ENCODE data around the gene ANKFN1. TPM values are rescaled to one million over a fixed set of nuclear protein-coding genes. Genes with fewer than 3 reads are reported as not detected.

The ANKFN1 gene
- total RNA-seq, 1 experiment from 2014 or later = not detected

GRCh38 chr17:56389356-56389755 lies 236.1 kb downstream of the ANKFN1 start:
- Histone ChIP-seq H2BK15ac (ENCODE audit: low read depth, low read length) (no peak overlapping the region), H2BK12ac (ENCODE audit: insufficient read length, low read depth, low read length) (no peak overlapping the region), H3K27ac (ENCODE audit: insufficient read length, low read depth, low read length) (no peak overlapping the region), H3K4me1 (ENCODE audit: insufficient read depth, low read length) (no peaks in the 10 kb centered on the region), H3K9me3 (ENCODE audit: control insufficient read depth, low read depth, low read length) (no peaks in the 10 kb centered on the region), H3T11ph (ENCODE audit: low read length) (no peak overlapping the region), H3K79me1 (ENCODE audit: insufficient read depth, low read depth, low read length, poor library complexity, severe bottlenecking) (no peaks in the 10 kb centered on the region), H3K23me2 (ENCODE audit: insufficient read length, low read depth, low read length, poor library complexity, severe bottlenecking) (no peaks in the 10 kb centered on the region), H2AFZ (ENCODE audit: low read length) (no peak overlapping the region), H3K18ac (ENCODE audit: insufficient read length, low read depth, low read length) (no peak overlapping the region), H4K8ac (replicated peaks; ENCODE audit: insufficient read length, low read depth, low read length) (no peak overlapping the region), H2AK5ac (ENCODE audit: insufficient read length, low read length) (no peak overlapping the region), H3K27me3 (ENCODE audit: insufficient read depth, low read length) (no peaks in the 10 kb centered on the region), H4K91ac (ENCODE audit: insufficient read length, low read depth, low read length) (no peak overlapping the region), H4K5ac (ENCODE audit: insufficient read length, low read depth, low read length) (no peak overlapping the region), H2BK120ac (ENCODE audit: low read depth, low read length, poor library complexity, severe bottlenecking) (no peak overlapping the region), H3K56ac (ENCODE audit: insufficient read length, low read depth, low read length) (no peak overlapping the region), H3K4me2 (ENCODE audit: insufficient read depth, insufficient read length, low read length) (no peak overlapping the region), H2BK5ac (ENCODE audit: insufficient read length, low read length) (no peak overlapping the region), H4K20me1 (ENCODE audit: control insufficient read depth, insufficient read depth, insufficient read length) (no peaks in the 10 kb centered on the region), H3K9ac (ENCODE audit: extremely low read depth, insufficient read length, low read length) (no peak overlapping the region), H3K79me2 (ENCODE audit: insufficient read depth, low read length) (no peaks in the 10 kb centered on the region), H3K14ac (ENCODE audit: insufficient read depth, low read length) (no peak overlapping the region), H2BK20ac (ENCODE audit: low read depth, low read length, poor library complexity, severe bottlenecking) (no peak overlapping the region), H3K23ac (ENCODE audit: insufficient read length, low read depth, low read length) (no peak overlapping the region), H3K4ac (ENCODE audit: low read depth, low read length) (no peak overlapping the region)
- Mint-ChIP-seq H3K27ac (no peak overlapping the region), H3K9me3 (peaks cover 16 to 17% of the 10 kb centered on the region in 2 experiments), H3K4me1 (no peaks in the 10 kb centered on the region), H3K27me3 (ENCODE audit: low read depth) (no peaks in the 10 kb centered on the region), H3K4me3 (no peak overlapping the region), H3K36me3 (ENCODE audit: insufficient read depth in 1 of 3, low read depth in 3 of 3) (peaks cover 0 to 5% (median 0%) of the 10 kb centered on the region in 3 experiments; a peak in 1 of 7 replicates)
- TF ChIP-seq CTCF (conservative IDR thresholded peaks at IDR 0.05) = no peak
- DNase-seq = no peak
- WGBS (ENCODE audit: extremely low coverage, insufficient read length, low lambda C conversion rate) = no CpG with 5 or more reads among the region's 1 CpG
